HFF-Myc (cell line): ENCODE measurements around the gene CDRT4.

Experiments used
- DNase-seq: peaks from one replicate; pipeline ENCODE4 v3.0.0-alpha.2; 2011; ENCODE audit warnings: low read depth; ENCODE audit errors: extremely low read depth
- H3K4me3 ChIP-seq: replicated peaks from 2 replicates; pipeline ENCODE4 v1.5.1; 2011; ENCODE audit warnings: low read depth, mild to moderate bottlenecking, control low read depth, low read length
- CTCF ChIP-seq: IDR thresholded peaks from 2 replicates; pipeline ENCODE4 v1.5.1; 2012; ENCODE audit warnings: mild to moderate bottlenecking, low read depth, low read length, control low read depth; ENCODE audit errors: missing control alignments

The CDRT4 gene

GRCh38 chr17:15470536-15470935, 3.1 kb upstream of the CDRT4 start:
- H3K4me3 ChIP-seq: no peak overlapping the region
- TF ChIP-seq CTCF: no peak
- DNase-seq: no peak

- no peak overlapping the region for H3K4me3 ChIP-seq
- TF ChIP-seq CTCF: no peak
- DNase-seq: no peak
These were observed 1.8 kb upstream of the CDRT4 start for GRCh38 chr17:15469260-15469659.

GRCh38 chr17:15468126-15468525, 705 bp upstream of the CDRT4 start:
- DNase-seq: no peak
- no peak overlapping the region for H3K4me3 ChIP-seq
- no peak for TF ChIP-seq CTCF

GRCh38 chr17:15466131-15466530, 1.3 kb downstream of the CDRT4 start:
- DNase-seq: no peak
- no peak for TF ChIP-seq CTCF
- no peak overlapping the region for H3K4me3 ChIP-seq

- no peak overlapping the region for H3K4me3 ChIP-seq
- no peak for DNase-seq
- no peak for TF ChIP-seq CTCF
These were observed 2.2 kb downstream of the CDRT4 start for GRCh38 chr17:15465045-15465701.

GRCh38 chr17:15464231-15464985, 3.0 kb downstream of the CDRT4 start:
- H3K4me3 ChIP-seq: no peak overlapping the region
- no peak for TF ChIP-seq CTCF
- DNase-seq: no peak
